OCI-LY3 (cell line): Measurements from ENCODE around the gene ATP2C1.

Source experiments
- EZH2phosphoT487 ChIP-seq: fragments of 200-600 bp; shearing (Covaris generic); IDR thresholded peaks from 2 replicates; pipeline ENCODE4 v1.6.1; 2018; ENCODE audit warnings: antibody characterized with exemption, mixed run types, low read depth
- TF ChIP-seq, protein P1 (sequence below): fragments of 200-600, 300-600 bp; sonication (generic); IDR thresholded peaks from 2 replicates; pipeline ENCODE4 v1.5.1; 2014; ENCODE audit warnings: antibody characterized with exemption, low read length, low read depth

DNA sequence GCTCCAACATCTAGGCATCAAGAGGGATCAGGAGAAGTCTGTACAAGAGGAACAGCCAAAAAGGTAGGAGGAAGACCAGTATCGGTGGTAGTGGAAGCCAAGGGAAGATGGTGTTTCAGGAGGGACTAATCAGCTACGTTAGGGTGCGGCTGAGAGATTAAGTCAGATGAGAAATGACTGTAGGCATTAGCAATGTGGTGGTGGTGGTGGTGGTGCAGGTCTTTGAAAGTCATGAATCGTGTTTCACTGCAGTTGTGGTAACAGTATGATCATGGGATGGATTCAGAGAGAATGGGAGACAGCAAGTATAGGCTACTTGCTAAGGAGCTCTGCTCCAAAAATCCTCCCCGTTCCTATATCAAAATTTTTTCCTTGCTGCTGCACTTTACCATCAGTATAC lies 97.2 kb downstream of the ATP2C1 start:
- TF ChIP-seq, protein P1, sequence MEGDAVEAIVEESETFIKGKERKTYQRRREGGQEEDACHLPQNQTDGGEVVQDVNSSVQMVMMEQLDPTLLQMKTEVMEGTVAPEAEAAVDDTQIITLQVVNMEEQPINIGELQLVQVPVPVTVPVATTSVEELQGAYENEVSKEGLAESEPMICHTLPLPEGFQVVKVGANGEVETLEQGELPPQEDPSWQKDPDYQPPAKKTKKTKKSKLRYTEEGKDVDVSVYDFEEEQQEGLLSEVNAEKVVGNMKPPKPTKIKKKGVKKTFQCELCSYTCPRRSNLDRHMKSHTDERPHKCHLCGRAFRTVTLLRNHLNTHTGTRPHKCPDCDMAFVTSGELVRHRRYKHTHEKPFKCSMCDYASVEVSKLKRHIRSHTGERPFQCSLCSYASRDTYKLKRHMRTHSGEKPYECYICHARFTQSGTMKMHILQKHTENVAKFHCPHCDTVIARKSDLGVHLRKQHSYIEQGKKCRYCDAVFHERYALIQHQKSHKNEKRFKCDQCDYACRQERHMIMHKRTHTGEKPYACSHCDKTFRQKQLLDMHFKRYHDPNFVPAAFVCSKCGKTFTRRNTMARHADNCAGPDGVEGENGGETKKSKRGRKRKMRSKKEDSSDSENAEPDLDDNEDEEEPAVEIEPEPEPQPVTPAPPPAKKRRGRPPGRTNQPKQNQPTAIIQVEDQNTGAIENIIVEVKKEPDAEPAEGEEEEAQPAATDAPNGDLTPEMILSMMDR: no peak
- no peak for TF ChIP-seq EZH2phosphoT487
